NCI-H526 treated with DMSO at 0.1 percent for 48 hours (cell line): ENCODE measurements around the gene CADM4.
"Not testable (repeated sequence)": the region's sequence is repeated elsewhere in the genome, so short reads cannot be mapped to it uniquely, and the experiment has no call there.

Experiments used
- DNase-seq: peaks from one replicate; lab custom pipeline; 2025; lab: John Stamatoyannopoulos, UW

Gene CADM4

GRCh38 chr19:43662487-43662886 lies 22.8 kb upstream of the CADM4 start:
- DNase-seq, result peak; percentile 11

GRCh38 chr19:43660971-43661360 lies 21.3 kb upstream of the CADM4 start:
- DNase-seq, result no peak

GRCh38 chr19:43660301-43660970 lies 20.8 kb upstream of the CADM4 start:
- DNase-seq, result no peak

GRCh38 chr19:43658494-43658893 lies 18.8 kb upstream of the CADM4 start:
- no peak for DNase-seq

- DNase-seq, result no peak
These were observed 18.4 kb upstream of the CADM4 start for GRCh38 chr19:43658001-43658400.

GRCh38 chr19:43656436-43656835 lies 16.8 kb upstream of the CADM4 start:
- DNase-seq, result no peak

- no peak for DNase-seq
These were observed 12.9 kb upstream of the CADM4 start for GRCh38 chr19:43652546-43652874.

- DNase-seq, result peak; percentile 59
These were observed 12.3 kb upstream of the CADM4 start for GRCh38 chr19:43651758-43652545.

GRCh38 chr19:43650276-43650675 lies 10.6 kb upstream of the CADM4 start:
- not testable (repeated sequence) for DNase-seq

GRCh38 chr19:43649514-43649913 lies 9.9 kb upstream of the CADM4 start:
- no peak for DNase-seq

GRCh38 chr19:43648633-43649032 lies 9.0 kb upstream of the CADM4 start:
- no peak for DNase-seq

- DNase-seq, result no peak
These were observed 4.5 kb upstream of the CADM4 start for GRCh38 chr19:43644181-43644580.

- DNase-seq, result no peak
These were observed 3.7 kb upstream of the CADM4 start for GRCh38 chr19:43643326-43643725.

- no peak for DNase-seq
These were observed 2.9 kb upstream of the CADM4 start for GRCh38 chr19:43642531-43642930.

GRCh38 chr19:43641333-43641732 lies 1.7 kb upstream of the CADM4 start:
- DNase-seq, result no peak

GRCh38 chr19:43640424-43640757 lies 741 bp upstream of the CADM4 start:
- DNase-seq, result no peak

GRCh38 chr19:43638995-43639518 lies 593 bp downstream of the CADM4 start:
- DNase-seq, result no peak

GRCh38 chr19:43638214-43638994 lies 1.2 kb downstream of the CADM4 start:
- no peak for DNase-seq

GRCh38 chr19:43636121-43636683 lies 3.4 kb downstream of the CADM4 start:
- DNase-seq, result no peak

GRCh38 chr19:43635561-43635940 lies 4.1 kb downstream of the CADM4 start:
- not testable (repeated sequence) for DNase-seq

GRCh38 chr19:43634872-43635560 lies 4.6 kb downstream of the CADM4 start:
- no peak for DNase-seq

- DNase-seq, result no peak
These were observed 5.2 kb downstream of the CADM4 start for GRCh38 chr19:43634506-43634871.
